AG09309 (cell line): ENCODE data around the gene GPR161.
A peak's percentile ranks its signal among the peaks of the same experiment; 100 is the strongest.
"Not testable (repeated sequence)": the region's sequence is repeated elsewhere in the genome, so short reads cannot be mapped to it uniquely, and the experiment has no call there.

ENCODE experiments used
- DNase-seq: peaks from one replicate; pipeline ENCODE4 v3.0.0-alpha.2; 2010; ENCODE audit warnings: low read depth
- H3K4me3 ChIP-seq: 2 replicates; pipeline ENCODE4 v1.5.1; 2011; ENCODE audit warnings: mild to moderate bottlenecking, low read depth, low read length, moderate library complexity; ENCODE audit not compliant: control insufficient read depth
- TF ChIP-seq, protein P1 (sequence below): IDR thresholded peaks from 2 replicates; pipeline ENCODE4 v1.5.1; 2011; ENCODE audit warnings: mild to moderate bottlenecking, low read depth, low read length, inconsistent platforms; ENCODE audit not compliant: insufficient read depth, control insufficient read depth; ENCODE audit errors: missing control alignments

Gene GPR161, protein sequence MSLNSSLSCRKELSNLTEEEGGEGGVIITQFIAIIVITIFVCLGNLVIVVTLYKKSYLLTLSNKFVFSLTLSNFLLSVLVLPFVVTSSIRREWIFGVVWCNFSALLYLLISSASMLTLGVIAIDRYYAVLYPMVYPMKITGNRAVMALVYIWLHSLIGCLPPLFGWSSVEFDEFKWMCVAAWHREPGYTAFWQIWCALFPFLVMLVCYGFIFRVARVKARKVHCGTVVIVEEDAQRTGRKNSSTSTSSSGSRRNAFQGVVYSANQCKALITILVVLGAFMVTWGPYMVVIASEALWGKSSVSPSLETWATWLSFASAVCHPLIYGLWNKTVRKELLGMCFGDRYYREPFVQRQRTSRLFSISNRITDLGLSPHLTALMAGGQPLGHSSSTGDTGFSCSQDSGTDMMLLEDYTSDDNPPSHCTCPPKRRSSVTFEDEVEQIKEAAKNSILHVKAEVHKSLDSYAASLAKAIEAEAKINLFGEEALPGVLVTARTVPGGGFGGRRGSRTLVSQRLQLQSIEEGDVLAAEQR

DNA sequence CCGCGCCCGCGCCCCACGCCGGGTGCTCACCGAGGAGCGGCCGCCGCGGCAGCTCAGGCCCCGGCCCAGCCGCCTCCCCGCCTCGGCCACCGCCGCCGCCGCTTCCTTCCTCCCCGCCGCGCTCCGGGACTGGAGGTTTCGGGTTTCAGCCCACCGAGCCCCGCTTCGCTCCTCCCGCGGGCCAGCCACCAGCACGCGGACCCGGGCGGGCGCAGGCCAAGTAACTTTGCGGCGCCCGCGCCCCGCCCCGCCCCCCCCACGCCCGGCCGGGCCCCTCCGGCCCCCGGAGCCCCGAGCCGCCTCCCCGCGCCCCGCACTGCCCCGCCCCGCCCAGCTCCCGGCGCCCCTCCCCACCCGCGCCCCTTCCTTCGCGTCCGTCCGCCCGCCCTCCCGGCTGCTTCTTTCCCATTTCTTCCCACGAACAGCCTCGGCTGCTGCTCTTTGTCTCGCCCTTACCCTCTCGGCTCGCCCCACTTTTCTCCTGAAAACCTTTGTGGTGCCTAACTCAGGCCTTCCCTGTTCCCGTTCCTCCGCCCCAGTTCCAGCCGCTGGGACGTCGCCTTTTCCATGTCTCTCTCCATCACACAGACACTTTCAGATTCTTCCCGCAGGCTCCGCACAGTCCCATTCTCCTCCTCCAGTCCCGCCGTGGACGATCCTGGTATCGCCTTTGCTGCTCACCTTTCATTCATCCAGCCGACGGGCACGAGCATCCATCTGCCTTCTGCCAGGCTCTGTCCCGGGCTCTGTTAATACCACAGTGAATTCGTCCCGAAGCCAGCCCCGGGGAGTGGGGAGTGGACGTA, at the start of gene GPR161:
TSS of gene GPR161 (minus strand) at position 222 of the 806 bp plus-strand sequence. CDS start 32,080 bp downstream, outside the sequence.
- DNase-seq = no peak
- peak within 1 kb of the TSS; percentile 89 for H3K4me3 ChIP-seq
- TF ChIP-seq, protein P1, sequence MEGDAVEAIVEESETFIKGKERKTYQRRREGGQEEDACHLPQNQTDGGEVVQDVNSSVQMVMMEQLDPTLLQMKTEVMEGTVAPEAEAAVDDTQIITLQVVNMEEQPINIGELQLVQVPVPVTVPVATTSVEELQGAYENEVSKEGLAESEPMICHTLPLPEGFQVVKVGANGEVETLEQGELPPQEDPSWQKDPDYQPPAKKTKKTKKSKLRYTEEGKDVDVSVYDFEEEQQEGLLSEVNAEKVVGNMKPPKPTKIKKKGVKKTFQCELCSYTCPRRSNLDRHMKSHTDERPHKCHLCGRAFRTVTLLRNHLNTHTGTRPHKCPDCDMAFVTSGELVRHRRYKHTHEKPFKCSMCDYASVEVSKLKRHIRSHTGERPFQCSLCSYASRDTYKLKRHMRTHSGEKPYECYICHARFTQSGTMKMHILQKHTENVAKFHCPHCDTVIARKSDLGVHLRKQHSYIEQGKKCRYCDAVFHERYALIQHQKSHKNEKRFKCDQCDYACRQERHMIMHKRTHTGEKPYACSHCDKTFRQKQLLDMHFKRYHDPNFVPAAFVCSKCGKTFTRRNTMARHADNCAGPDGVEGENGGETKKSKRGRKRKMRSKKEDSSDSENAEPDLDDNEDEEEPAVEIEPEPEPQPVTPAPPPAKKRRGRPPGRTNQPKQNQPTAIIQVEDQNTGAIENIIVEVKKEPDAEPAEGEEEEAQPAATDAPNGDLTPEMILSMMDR = no peak

DNA sequence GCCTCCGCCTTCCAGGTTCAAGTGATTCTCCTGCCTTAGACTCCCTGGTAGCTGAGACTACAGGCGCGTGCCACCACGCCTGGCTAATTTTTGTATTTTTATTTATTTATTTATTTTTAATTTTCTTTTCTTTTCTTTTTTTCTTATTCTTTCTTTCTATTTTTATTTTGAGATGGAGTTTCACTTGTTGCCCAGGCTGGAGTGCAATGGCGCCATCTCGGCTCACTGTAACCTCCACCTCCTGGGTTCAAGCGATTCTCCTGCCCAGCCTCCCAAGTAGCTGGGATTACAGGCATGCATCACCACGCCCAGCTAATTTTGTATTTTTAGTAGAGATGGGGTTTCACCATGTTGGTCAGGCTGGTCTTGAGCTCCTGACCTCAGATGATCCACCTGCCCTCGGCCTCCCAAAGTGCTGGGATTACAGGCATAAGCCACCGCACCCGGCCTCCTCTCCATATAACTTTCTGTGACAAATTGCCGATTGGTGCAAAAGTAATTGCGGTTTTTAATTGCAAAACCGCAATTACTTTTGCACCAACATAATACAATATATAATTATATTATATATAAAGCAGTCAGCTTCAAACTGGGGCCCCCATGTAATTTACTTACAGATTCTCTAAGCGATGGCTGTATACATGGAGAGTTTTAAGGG, 44.5 kb upstream of the GPR161 start:
- not testable (repeated sequence) for H3K4me3 ChIP-seq, DNase-seq

DNA sequence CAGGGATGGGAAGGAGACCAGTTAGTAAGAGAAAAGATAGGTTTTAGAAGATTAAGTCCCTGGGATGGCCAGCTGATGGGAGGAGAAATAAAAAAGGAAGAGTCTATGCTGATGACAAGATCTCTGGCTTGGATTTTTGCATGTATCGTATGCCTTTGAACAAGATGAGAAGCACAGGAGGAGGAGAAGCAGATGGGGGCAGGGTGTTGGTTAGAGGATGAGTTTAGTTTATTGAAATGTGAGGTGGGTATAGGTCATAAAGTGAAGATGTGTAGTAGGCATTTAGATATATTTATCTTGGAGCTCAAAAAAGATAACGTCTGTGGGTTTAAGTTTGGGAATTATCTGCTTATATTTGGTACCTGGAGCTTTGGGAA, 43.4 kb upstream of the GPR161 start:
- no peak for DNase-seq
- peak overlapping the region; percentile 69 for H3K4me3 ChIP-seq
- TF ChIP-seq, protein P1 = no peak

DNA sequence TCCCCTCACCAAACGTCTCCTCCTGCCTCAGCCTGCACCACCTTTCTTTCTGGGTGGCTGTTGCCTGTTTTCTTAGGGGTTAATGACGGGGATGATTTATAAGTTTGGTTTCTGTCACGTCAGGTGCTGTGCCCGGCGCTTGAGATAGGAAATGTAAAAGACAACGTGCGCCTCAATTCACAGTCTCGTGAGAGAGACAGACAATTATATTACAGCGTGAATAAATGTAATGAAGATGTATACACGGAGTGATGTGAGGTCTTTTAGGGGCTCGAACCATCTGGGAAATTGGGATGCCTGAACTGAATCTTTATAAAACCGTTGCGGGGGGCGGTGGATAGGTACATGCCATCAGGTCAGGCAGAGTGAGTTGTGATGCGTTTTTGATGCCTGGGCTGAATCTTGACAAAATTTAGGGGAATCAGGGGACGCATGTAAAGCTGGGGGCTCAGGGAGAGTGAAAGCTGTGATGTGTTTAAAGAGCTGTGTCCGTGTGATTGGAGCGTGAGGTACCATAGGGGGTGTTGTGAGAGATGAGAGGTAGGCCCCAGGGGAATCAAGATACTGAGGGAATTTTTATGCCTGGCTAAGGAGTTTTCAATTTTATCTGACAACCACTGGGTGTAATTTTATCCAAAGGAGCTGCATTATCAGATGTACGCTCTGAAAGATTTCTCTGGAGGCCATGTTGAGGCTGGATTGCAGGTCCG, 42.9 kb upstream of the GPR161 start:
- DNase-seq = no peak
- H3K4me3 ChIP-seq = peak overlapping the region; percentile 69
- TF ChIP-seq, protein P1 = no peak

DNA sequence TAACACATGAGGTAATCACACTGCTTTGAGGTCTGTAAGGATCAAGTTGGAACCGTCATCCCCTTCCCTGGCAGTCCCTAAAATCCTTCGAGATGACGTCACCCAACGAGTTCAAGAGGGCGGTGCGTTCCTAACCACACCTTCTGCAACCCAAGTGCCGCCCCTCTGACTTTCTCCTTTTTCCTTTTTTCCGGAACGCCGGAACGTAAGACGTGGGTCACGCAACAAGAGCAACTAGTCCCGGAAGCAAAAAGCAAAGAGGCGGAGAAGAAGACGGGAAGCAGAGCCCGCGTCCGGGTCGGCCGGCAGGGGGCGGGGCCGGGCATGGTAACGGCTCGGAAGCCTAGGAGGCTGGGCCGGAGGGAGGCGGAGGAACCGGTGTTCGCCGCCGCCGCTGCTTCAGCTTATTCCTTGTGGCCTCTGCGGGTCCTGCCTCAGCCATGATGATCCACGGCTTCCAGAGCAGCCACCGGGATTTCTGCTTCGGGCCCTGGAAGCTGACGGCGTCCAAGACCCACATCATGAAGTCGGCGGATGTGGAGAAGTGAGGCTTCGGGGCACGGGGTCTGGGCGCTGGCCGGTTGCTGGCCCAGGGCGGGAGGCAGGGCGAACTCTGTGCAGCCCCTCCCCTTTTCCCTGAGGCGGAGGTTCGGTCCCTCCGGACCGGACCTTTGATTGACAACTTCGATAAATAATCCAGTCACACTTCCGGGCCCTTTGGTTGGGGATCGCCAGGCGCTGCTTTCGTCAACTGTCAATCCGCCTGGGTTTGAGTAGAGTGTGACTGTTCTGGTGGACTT, 42.1 kb upstream of the GPR161 start, which contains the start of gene TIPRL:
TSS of gene TIPRL (plus strand) at position 325 of the 800 bp plus-strand sequence. CDS start at position 441, 116 bp downstream.
- TF ChIP-seq, protein P1 = peak; percentile 77
- peak; percentile 95 for DNase-seq
- peak within 1 kb of the TSS; percentile 69 for H3K4me3 ChIP-seq

DNA sequence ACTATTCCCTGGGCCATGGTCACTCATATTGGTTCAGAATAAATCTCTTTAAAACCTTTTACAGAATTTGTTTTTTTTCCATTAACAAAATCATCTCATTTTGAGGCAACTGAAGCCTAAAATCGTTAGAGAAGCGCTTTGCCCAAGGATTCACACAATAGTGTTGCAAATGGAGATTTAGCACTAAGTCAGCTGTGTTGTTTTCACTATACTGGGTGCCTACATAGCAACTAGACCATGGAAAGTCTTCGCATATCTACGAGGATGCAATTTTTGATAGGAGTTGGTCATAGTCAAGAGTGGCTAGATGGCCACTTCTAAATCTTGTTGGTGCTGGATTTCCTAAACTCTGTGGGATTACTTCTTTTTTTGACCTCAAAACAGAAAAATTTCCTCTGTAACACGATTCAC, 41.5 kb upstream of the GPR161 start:
- no peak for DNase-seq
- no peak overlapping the region for H3K4me3 ChIP-seq
- TF ChIP-seq, protein P1 = no peak
